ENCODE data around the gene TTC3.

DNA sequence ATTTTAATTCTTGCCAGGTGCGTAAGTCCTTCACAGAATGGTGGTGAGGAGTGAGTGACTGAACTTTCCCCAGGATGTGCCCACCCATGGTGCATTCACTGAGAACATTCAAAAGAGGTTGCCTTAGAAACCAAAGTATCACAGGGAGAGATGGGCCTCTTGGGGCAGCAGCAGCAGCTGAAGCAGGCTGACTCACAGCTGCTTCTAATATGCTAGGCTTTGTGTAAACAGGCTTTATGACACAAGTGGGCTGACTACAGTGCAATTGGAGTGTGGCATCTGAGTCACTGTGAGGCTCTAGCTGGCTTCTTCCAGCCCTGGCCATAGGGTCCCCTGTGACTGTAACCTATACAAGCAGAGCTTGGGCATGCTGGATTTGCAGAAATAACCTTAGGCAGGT lies 12.8 kb upstream of the TTC3 start:
- TF ChIP-seq, protein P1, sequence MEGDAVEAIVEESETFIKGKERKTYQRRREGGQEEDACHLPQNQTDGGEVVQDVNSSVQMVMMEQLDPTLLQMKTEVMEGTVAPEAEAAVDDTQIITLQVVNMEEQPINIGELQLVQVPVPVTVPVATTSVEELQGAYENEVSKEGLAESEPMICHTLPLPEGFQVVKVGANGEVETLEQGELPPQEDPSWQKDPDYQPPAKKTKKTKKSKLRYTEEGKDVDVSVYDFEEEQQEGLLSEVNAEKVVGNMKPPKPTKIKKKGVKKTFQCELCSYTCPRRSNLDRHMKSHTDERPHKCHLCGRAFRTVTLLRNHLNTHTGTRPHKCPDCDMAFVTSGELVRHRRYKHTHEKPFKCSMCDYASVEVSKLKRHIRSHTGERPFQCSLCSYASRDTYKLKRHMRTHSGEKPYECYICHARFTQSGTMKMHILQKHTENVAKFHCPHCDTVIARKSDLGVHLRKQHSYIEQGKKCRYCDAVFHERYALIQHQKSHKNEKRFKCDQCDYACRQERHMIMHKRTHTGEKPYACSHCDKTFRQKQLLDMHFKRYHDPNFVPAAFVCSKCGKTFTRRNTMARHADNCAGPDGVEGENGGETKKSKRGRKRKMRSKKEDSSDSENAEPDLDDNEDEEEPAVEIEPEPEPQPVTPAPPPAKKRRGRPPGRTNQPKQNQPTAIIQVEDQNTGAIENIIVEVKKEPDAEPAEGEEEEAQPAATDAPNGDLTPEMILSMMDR (conservative IDR thresholded peaks at IDR 0.05; ENCODE audit: low read length), result no peak
- no peak for TF ChIP-seq EZH2phosphoT487 (IDR thresholded peaks at IDR 0.05; ENCODE audit: borderline replicate concordance, low read depth, low read length)
